Rectal smooth muscle tissue (tissue), 1 donor: Measurements from ENCODE around the gene MYO1E.

ENCODE experiments used
- H3K27ac ChIP-seq: one replicate; pipeline ENCODE4 v1.7.0; 2013; ENCODE audit warnings: low read depth, low read length, inconsistent platforms
- H3K27me3 ChIP-seq: one replicate; pipeline ENCODE4 v1.7.0; 2013; ENCODE audit warnings: low read length; ENCODE audit not compliant: control insufficient read depth, insufficient read depth
- H3K36me3 ChIP-seq: one replicate; pipeline ENCODE4 v1.7.0; 2013; ENCODE audit warnings: low read length; ENCODE audit not compliant: control insufficient read depth, insufficient read depth
- H3K4me1 ChIP-seq: one replicate; pipeline ENCODE4 v1.7.0; 2013; ENCODE audit warnings: low read length; ENCODE audit not compliant: control insufficient read depth, insufficient read depth
- H3K4me3 ChIP-seq: one replicate; pipeline ENCODE4 v1.7.0; 2013; ENCODE audit warnings: low read length
- H3K9ac ChIP-seq: one replicate; pipeline ENCODE4 v1.7.0; 2013; ENCODE audit warnings: low read length

The MYO1E gene

DNA sequence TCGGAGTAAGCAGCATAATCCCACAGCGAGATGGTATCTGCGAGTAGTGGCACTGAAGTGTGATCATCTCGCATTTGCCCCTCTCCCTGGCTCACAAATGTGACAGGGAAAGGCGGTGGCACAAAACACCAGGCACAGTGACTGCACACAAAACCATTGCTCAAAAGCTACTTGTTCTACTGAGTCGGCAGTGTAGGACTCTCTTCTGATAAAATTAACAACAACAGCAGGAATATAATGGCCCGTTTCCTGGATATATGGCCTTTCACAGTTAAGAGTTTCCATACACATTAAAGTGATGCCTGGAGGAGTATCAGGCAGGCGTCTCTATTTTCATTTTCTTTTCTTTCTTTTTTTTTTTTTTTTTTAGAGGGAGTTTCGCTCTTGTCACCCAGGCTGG, 69.0 kb downstream of the MYO1E start:
- no peaks in the 10 kb centered on the region for H3K4me1 ChIP-seq
- no peak overlapping the region for H3K4me3 ChIP-seq
- H3K27me3 ChIP-seq, result no peaks in the 10 kb centered on the region
- H3K9ac ChIP-seq, result no peak overlapping the region
- no peak overlapping the region for H3K27ac ChIP-seq
- H3K36me3 ChIP-seq, result no peaks in the 10 kb centered on the region

DNA sequence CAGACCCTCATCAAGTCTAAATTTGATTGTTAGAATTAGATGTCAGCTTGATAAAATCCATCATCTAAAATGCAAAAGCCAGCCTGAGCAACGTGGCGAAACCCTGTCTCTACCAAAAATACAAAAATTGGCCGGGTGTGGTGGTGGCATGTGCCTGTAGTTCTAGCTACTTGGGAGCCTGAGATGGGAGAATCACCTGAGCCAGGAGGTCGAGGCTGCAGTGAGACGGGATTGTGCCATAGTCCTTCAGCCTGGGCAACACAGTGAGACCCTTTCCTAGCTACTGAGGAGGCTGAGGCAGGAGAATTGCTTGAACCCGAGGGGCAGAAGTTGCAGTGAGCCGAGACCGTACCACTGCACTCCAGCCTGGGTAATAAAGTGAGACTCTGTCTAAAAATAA, 69.5 kb downstream of the MYO1E start:
- Histone ChIP-seq H3K4me1 (no peaks in the 10 kb centered on the region), H3K36me3 (no peaks in the 10 kb centered on the region), H3K27ac (no peak overlapping the region), H3K9ac (no peak overlapping the region), H3K27me3 (no peaks in the 10 kb centered on the region), H3K4me3 (no peak overlapping the region)

DNA sequence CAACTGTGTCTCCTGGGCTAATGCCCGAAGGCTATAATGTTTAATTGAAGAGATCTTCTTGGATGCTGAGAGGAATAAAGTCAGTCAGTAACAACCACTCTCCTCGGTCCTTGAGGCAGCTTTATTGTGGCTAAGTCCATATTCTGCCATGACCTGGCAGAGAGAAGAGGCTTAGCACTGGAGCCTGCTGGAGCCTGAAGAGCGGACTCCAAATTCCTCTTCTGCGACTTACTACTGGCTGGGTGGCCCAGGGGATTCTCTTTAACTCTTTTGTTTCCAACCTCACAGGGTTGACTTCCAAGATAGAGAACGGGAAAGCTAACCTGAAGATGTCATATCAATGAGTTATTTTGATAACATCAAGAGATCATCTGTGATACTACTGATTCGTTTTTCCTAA, 71.1 kb downstream of the MYO1E start:
- Histone ChIP-seq H3K27ac (no peak overlapping the region), H3K36me3 (no peaks in the 10 kb centered on the region), H3K4me3 (no peak overlapping the region), H3K4me1 (no peaks in the 10 kb centered on the region), H3K27me3 (no peaks in the 10 kb centered on the region), H3K9ac (no peak overlapping the region)

DNA sequence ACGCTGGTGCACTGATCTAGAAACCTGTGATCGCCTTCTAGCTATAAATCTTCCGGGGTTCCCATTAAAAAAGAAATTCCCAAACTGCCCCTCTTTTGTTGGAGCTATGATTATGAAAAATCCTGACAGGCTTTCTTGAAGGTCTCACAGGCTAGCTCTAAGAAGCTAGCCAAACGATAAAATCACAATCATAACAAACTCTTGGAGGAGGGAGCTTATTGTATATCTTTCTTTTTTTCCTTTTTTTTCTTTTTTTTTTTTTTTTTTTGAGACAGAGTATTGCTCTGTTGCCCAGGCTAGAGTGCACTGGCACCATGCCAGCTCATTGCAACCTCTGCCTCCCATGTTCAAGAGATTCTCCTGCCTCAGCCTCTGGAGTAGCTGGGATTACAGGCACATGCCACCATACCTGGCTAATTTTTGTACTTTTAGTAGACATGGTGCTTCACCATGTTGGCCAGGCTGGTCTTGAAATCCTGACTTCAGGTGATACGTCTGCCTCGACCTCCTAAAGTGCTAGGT, 72.0 kb downstream of the MYO1E start:
- H3K4me3 ChIP-seq, result peak overlapping the region; percentile 45
- no peaks in the 10 kb centered on the region for H3K36me3 ChIP-seq
- H3K9ac ChIP-seq, result no peak overlapping the region
- H3K27ac ChIP-seq, result no peak overlapping the region
- no peaks in the 10 kb centered on the region for H3K4me1 ChIP-seq
- no peaks in the 10 kb centered on the region for H3K27me3 ChIP-seq

DNA sequence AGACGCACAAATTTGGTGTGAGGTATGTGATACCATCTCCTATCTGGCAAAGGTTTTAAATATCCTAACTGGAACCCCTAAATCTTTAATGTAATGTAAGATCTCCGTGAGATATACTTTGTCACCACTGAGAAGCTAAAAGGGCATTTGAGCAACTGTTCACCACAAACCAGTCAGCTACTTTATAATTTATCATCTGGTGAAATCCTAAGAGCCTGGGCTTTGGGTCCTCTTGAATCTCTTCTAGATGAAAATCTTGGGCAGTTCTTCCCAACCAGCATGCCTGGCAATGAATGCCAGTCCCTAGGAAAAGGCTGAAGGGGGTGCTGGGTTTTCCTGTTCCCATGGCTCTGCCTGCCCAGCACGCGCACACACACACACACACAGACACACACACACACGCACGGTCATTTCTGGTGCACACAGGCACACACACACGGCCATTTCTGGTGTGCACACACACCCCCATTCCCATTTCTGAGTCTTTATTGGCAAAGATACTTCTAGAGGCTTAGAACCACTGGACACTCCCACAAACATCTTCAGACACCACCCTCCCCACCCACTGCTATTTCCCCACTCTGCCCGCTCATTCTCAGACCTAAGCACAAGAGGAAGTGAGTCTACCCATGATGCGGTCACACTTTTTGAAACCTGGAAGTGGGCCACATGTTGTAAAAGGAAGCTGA, 72.6 kb downstream of the MYO1E start:
- peak overlapping the region; percentile 45 for H3K4me3 ChIP-seq
- H3K9ac ChIP-seq, result no peak overlapping the region
- no peaks in the 10 kb centered on the region for H3K27me3 ChIP-seq
- no peaks in the 10 kb centered on the region for H3K36me3 ChIP-seq
- no peaks in the 10 kb centered on the region for H3K4me1 ChIP-seq
- no peak overlapping the region for H3K27ac ChIP-seq

DNA sequence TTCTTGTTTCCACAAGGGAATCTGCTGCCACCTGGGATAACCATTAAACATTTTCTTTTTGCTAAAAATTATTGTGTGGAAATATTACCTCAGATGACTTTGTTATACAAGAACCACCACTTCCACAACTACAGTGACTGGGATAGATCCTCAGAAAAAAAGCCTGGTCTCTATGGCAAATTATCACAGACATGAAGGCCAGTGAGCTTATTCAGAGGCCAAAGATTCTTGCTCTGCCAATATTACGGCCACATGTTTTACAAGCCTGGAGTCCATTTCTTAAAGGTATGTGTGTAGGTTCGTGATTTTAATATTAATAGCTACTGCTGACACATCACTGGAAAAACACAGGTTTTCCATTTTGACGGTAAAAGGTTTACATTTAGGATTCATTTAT, 73.8 kb downstream of the MYO1E start:
- H3K4me1 ChIP-seq, result no peaks in the 10 kb centered on the region
- no peaks in the 10 kb centered on the region for H3K27me3 ChIP-seq
- no peak overlapping the region for H3K4me3 ChIP-seq
- H3K27ac ChIP-seq, result no peak overlapping the region
- H3K9ac ChIP-seq, result no peak overlapping the region
- H3K36me3 ChIP-seq, result no peaks in the 10 kb centered on the region

DNA sequence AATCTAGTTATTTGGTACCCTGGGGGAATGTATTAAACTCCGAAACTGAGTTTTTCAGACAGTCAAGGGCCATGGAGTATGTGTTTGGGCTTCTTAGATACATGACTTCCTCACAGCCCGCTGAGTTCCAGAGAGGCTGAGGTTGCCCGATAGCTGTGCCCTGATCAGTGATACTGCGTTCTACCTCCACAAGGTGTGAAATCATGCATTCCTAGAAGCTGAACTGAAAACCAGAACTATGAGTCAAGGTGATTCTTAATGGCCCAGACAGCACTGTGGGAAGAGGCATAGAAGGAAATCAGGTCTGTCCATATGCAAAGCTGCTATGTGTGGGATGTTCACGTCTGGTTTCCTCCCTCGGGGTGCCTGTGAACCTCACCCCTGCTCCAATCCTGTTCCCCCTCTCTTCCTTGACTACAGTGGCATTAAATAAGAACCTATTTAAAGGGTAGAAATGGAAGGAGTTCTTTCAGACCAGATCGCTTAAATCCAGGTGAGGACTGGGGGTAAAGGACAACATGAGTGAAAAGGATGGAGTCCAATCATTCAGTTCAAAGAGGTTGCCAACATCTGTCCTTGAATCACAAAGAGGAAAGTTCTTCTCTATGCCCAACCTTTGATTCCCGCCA, 74.3 kb downstream of the MYO1E start:
- Histone ChIP-seq H3K9ac (no peak overlapping the region), H3K4me1 (no peaks in the 10 kb centered on the region), H3K36me3 (no peaks in the 10 kb centered on the region), H3K4me3 (no peak overlapping the region), H3K27me3 (no peaks in the 10 kb centered on the region), H3K27ac (no peak overlapping the region)

DNA sequence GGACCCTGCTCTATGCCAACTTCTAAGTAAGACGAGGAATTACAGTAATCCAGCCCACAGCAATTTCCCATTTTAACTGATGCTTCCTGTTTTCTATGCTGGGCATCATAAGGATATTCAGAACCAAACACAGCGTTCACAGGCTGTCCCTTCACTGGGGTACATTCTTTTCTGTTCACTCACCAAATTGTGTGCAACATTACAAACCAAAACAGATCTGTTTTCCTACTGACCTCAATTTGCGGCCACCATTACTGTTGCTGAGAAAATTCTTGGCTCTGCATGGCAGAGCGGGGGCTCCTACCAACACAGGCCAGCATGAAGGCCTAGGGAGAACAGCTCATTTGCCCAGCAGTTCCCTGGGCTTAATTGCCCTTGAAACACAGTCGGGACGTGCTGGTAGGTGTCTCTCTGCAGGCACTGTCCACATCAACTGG, 76.5 kb downstream of the MYO1E start:
- no peaks in the 10 kb centered on the region for H3K36me3 ChIP-seq
- no peaks in the 10 kb centered on the region for H3K27me3 ChIP-seq
- H3K27ac ChIP-seq, result no peak overlapping the region
- H3K4me3 ChIP-seq, result no peak overlapping the region
- no peaks in the 10 kb centered on the region for H3K4me1 ChIP-seq
- H3K9ac ChIP-seq, result no peak overlapping the region

DNA sequence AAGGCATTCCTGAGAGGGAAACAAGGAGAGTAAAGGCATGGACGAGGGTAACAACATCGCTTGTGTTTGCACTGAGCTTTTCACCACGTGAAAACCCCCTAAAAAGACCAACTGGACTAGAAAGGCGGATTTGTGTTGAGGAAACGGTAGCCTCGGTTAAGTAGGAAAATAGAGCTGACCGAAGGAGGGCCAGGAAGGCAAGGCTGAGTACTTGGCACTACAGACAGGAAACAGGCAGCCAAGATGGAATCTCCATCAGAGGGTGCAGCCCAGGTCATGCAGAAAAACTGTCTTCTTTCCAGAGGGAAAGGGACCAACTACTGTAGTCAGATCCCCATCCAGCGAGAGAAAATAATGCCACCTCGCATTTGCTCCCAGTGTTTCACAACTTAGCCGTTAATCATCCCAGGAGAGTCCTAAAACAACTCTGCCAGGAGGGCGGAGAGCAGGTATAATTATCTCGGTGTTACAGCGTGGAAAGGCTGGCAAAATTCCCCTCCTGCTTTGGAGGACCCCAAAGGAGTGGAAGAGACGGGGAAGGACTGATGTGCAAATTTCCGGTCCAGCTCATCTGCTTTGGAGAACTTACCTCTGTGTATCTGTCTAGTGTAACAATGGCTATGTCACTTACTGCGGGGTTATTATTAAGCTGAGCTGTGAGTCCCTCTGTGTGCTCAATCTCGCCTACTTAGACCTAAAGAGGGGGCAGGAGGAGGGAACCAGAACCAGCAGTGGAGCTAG, 77.2 kb downstream of the MYO1E start:
- H3K9ac ChIP-seq, result no peak overlapping the region
- H3K36me3 ChIP-seq, result no peaks in the 10 kb centered on the region
- H3K4me1 ChIP-seq, result no peaks in the 10 kb centered on the region
- H3K27ac ChIP-seq, result peak overlapping the region; percentile 27
- H3K27me3 ChIP-seq, result no peaks in the 10 kb centered on the region
- peak overlapping the region; percentile 16 for H3K4me3 ChIP-seq

DNA sequence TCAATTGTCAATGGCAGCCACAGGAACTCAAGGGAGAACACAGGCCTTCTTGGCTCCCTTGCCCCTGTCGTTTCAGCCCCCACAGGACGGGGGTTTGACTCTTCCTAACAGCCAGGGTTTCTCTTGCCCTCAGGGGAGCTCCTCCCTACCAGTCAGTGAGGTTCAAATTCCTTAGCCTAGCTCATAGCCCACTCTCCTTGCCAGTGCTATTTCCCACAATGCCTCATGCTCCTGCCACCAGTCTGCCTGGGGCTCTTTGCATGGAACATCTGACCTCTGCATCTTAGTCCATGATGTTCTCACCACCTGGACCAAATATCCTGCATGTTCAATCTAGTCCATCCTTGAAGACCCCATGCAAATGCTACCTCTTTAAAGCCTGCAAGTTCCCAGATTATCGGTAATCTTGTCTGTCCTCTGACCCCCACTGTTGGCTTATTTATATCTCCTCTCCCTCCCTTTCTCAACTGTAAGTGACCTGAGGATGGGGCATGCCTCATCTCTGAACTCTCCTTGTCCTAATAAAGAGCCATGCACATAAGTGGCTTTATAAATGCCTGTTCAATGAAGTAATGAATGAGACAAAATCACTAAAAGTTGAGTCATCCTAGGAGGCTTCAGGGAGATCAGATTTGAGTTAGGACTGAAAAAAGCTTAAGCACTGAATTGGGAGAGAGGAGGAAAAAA, 78.0 kb downstream of the MYO1E start:
- no peaks in the 10 kb centered on the region for H3K4me1 ChIP-seq
- no peak overlapping the region for H3K9ac ChIP-seq
- no peak overlapping the region for H3K4me3 ChIP-seq
- no peaks in the 10 kb centered on the region for H3K36me3 ChIP-seq
- no peaks in the 10 kb centered on the region for H3K27me3 ChIP-seq
- peak overlapping the region; percentile 27 for H3K27ac ChIP-seq

DNA sequence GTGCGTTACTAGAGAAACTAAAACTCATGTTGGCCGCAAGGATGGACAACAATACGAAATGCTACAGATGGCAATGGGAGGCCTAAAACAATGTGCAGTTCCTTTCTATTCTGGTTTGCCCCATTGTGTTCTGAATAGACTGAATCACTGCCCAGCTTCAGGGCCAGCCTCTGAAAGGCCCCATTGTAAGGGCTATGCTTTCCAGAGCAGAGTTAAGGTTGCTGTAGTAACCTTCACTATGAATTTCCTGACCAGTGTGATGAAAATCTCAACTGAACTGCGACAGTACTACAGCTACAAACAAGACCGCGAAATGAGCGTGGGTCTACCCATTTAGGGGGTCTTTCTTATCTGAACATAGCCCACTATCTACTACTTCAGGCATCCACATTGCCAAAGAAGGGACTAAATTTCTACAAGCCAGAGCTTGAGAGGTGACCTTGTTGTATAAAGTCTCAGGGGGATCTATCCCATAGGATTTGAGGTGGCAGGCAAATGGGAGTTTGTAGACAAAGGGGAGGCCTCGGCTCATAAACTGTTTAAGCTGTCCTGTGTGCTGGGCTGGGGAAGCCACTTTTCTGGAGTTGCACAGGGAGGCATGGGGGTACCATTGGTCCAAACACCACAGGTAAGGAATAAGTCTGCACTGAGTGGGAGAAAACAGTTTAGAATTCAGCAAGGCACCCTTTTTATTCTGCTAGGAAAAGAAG, 80.1 kb downstream of the MYO1E start:
- Histone ChIP-seq H3K4me1 (no peaks in the 10 kb centered on the region), H3K27ac (no peak overlapping the region), H3K4me3 (no peak overlapping the region), H3K9ac (no peak overlapping the region), H3K36me3 (no peaks in the 10 kb centered on the region), H3K27me3 (no peaks in the 10 kb centered on the region)

DNA sequence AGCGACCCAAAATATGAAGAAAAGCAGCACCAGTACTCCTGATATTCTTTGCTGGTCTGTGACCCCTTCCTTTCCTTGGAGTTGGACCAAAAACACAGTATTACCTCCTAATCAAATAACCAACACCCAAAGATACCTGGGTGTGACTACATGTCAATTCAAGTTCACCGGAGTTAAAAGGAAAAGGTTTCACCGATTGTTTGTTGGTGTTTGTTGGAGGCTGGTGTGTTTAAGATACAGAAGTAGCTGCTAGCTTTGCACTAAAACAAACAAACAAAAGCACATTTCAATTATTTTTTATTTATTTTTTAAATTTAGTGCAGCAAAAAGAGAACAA, 81.5 kb downstream of the MYO1E start:
- H3K27me3 ChIP-seq, result no peaks in the 10 kb centered on the region
- no peak overlapping the region for H3K27ac ChIP-seq
- H3K4me3 ChIP-seq, result no peak overlapping the region
- H3K9ac ChIP-seq, result no peak overlapping the region
- H3K36me3 ChIP-seq, result no peaks in the 10 kb centered on the region
- no peaks in the 10 kb centered on the region for H3K4me1 ChIP-seq
